GM21360 (cell line): Measurements from ENCODE around the gene EML1.

Experiments used
- ATAC-seq: cut with Tn5 transposase; IDR thresholded peaks from one replicate; pipeline ENCODE4 v1.9.1; 2021; ENCODE audit warnings: mild to moderate bottlenecking, moderate library complexity; ENCODE audit not compliant: unreplicated experiment

Gene EML1, protein sequence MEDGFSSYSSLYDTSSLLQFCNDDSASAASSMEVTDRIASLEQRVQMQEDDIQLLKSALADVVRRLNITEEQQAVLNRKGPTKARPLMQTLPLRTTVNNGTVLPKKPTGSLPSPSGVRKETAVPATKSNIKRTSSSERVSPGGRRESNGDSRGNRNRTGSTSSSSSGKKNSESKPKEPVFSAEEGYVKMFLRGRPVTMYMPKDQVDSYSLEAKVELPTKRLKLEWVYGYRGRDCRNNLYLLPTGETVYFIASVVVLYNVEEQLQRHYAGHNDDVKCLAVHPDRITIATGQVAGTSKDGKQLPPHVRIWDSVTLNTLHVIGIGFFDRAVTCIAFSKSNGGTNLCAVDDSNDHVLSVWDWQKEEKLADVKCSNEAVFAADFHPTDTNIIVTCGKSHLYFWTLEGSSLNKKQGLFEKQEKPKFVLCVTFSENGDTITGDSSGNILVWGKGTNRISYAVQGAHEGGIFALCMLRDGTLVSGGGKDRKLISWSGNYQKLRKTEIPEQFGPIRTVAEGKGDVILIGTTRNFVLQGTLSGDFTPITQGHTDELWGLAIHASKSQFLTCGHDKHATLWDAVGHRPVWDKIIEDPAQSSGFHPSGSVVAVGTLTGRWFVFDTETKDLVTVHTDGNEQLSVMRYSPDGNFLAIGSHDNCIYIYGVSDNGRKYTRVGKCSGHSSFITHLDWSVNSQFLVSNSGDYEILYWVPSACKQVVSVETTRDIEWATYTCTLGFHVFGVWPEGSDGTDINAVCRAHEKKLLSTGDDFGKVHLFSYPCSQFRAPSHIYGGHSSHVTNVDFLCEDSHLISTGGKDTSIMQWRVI

DNA sequence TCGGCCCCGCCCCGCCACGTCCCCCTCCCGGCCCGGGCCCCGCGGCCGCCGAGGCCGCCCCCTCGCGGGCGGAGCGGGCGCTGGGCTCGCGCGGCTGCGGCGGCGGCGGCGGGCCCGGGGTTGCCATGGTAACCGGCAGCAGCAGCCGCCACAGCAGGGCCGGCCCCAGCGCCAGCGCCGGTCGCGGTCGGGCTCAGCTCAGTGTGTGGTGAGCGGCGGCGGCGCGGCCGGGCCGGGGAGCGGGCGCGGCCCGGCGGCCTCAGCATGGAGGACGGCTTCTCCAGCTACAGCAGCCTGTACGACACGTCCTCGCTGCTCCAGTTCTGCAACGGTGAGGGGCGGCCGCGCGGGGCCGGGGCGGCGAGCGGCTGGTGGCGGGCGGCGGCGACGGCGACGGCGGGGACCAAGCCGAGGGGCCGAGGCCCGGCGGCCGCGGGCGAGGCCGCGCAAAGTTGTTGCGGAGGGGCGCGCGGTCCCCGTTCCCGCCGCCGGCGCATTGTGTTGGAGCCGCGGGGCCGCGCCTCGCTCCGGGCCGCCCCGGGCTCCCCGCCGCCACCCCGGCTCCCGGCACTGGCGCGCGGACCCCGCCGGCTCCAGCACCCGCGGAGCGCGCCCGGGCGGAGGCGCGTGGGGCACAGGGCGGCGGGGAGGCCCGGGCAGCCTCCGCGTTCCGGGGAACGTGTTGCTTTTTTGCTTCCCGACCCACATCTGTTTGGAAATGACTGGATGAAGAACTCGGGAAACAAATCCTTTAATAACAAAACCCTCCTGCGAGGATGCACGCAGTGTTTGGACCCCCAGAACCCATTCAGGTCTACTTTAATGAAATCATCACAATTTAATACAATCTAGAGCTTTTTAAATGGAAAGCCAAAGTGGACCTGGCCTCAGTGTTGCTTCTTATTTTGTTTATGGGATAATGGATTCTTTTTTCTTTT lies at the start of gene EML1:
Gene EML1 (plus strand): TSS at position 201 of the 938 bp plus-strand sequence. CDS start 64 bp downstream, at position 265.
- ATAC-seq = peak; percentile 93

DNA sequence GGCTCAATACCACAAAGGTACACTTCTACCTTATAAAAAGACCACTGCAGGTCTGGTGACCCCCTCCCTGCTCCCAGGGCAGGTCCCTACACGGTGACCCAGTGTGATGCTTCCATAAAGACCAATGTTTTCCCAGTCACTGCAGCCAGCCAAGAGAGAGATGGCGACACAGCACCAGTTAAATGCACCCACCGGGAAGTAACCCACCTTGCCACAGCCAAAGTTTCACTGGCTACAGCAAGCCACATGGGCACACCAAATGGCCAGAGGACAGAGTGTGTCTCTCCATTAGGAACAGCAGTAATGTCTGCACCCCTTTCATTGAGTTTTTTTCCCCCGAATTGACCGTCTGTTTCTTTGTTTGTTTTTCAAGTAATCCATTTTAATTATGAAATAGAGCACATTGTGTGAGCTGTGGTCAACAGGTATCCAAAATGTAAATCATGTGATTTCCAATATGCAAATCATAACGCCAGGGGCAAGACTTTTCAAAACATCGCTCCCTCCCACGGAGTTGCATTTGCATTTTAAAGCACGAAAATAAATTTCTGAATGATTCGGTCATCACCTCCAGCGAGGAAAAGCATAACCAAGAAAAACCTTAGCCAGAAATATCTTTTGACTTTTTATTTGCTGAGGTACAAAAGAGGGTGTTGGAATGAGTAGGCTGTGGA lies 48.9 kb upstream of the EML1 start:
- no peak for ATAC-seq

DNA sequence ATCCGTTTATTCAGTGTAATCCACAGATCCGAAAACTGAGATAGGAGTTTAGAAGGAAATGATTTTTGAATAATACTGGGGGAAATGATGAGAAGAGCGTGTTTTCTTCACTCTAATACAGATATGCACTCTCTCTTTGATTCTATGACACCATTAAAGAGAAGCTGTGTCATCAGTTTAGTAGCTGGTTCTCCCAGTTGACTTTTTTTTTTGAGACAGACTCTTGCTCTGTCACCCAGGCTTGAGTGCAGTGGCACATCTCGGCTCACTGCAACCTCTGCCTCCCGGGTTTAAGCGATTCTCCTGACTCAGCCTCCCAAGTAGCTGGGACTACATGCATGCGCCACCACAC lies 48.4 kb upstream of the EML1 start:
- no peak for ATAC-seq

DNA sequence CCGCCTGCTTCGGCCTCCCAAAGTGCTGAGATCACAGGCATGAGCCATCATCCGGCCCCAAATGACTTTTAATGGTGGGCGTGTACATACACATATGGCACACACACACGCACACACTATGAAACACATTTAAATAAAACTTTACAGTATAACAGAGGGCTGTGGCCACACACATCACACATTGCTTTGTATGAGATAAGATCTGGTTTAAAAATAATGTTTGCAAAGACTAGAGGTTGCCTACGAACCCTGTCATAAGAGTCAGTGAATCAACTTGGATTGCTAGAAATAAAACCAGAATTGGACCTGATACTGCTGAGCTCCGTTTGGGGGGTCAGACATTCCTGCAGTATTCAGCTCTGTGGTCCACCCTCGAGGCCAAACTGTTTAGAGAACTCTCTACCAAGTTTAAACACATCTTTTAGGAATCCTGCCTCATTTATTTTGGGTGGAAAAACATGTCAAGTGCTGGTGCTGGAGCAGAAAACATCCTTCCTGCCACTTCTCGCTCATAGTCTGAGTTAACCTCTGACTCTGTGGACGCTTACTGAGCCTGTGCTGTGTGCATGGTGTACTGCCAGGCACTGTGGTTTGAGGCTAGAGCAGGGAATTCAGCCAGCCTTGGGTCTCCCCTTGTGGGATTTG lies 47.8 kb upstream of the EML1 start:
- ATAC-seq = no peak

DNA sequence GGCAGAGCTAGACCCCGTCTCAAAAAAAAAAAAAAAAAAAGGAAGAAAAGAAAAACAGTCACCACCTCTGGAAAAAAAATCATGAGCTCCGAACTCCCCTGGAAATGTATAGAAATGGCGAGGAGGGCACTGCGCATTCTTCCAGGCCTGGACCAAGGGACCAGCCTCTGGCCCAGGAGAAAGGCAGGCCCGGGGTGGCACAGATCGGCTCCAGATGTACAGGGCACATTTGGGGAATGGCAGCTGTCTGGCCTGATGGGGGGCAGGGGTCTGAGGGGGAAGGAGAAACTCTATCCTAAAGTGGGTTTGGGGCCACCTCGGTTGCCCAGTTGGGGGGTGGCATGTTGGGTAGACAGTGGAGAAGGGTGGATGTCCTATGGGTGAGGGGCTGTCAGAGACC lies 46.0 kb upstream of the EML1 start:
- no peak for ATAC-seq

DNA sequence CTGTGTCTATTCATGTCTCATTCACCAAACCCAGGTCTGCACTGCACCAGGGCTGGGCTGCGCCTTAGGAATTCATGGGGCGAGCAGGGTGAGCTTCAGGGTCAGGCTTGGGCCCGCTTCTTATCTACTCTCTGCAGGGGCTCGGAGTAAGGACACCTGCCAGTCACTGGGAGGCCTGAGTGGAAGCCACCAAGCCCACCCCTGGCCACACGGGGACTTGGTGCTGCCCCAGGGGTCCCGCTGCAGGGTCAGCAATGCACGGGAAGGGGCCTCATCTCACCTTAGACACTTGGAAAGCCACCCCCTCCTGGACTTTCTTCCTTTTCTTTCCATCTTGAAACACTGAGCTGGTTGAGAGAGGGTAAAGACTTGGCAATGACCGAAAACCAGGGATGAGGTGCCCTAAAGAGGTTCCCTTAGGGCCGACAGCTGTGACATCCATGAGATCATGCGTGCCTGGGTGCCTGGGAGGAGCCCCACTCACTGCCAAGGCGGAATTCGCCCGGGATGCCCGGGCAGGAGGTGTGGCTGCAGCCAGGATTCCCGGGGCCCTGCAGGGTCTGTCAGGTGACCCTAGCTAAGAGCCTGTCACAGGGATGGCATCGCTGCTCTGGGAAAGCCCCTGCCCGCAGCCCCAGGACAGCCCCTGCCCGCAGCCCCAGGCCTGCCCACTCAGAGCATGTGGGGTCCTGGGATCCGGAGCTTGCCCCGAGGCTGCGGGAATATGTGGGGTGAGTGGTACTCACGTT lies 45.5 kb upstream of the EML1 start:
- ATAC-seq = no peak

DNA sequence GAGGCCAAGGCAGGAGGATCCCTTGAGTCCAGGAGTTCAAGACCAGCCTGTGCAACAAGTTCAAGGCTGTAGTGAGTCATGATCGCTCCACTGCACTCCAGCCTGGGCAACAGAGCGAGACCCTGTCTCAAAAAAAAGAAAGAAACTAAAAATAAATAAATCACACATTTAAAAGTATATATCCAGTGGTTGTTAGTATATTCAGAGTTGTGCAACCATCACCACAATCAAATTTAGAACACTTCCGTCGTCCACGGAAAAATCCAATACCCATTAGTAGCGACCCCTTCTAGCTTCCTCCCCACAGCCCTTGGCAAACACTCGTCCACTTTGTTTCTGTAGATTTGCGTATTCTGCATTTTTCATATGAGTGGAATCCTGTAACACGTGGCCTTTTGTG lies 44.7 kb upstream of the EML1 start:
- no peak for ATAC-seq

DNA sequence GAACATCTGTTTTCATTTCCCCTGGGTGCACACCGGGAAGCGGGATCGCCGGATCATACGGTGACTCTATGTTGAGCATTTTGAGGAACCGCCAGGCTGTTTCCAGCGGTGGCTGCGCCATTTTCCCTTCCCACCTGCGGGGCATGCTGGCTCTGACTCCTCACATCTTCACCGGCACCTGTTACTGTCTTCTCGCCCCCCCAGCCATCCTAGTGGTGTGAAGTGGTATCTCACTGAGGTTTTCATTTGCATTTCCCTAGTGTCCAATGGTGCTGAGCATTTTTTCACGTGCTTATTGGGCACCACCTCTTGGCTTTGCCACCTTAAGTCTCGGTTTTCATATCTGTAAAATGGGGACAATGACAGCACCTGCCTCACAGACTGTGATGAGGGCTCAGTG lies 44.1 kb upstream of the EML1 start:
- ATAC-seq = no peak

DNA sequence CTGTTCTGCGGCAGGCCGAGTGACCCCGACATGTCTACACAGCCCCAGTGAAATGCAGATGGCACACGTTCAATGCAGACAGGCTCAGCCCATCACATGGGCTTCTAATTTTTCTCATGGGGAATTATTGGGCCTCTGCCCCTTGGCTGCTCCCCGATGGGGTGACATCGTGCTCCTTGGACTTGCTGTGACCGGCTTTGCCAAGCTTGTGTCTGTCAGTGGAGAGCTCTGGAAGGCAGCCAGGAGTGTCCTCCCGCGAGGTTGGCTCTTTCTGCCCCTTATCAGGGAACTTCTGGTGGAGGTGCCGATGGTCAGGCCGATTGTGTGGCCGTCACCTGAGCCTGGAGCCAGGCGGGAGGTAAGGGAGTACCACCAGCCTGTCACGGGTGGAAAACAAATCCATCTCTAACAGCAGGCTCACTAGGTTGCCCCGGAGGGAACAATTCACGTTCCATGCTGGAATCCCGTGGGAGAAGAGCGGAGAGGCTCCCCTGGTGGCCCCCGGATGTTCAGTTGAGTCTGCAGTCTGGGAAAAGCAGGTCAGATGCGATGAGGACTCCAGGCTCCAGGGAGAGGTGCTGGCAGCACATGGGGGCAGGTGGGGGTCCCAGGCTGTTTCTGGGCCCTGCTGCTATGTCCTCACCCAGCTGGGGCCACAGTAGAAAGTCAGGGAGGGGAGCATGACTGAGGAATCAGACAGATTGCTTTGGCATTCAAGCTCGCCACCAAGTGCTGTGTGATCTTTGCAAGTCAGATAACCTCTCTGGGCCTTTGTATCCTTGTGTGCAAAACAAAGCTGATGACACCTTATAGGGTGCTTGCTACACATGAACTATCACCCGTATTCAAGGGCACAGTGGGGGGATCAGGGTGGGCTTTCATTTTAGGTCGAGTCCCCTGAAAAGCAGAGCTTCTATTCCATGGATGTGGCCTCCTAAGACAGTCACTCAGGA lies 43.2 kb upstream of the EML1 start:
- ATAC-seq = no peak

DNA sequence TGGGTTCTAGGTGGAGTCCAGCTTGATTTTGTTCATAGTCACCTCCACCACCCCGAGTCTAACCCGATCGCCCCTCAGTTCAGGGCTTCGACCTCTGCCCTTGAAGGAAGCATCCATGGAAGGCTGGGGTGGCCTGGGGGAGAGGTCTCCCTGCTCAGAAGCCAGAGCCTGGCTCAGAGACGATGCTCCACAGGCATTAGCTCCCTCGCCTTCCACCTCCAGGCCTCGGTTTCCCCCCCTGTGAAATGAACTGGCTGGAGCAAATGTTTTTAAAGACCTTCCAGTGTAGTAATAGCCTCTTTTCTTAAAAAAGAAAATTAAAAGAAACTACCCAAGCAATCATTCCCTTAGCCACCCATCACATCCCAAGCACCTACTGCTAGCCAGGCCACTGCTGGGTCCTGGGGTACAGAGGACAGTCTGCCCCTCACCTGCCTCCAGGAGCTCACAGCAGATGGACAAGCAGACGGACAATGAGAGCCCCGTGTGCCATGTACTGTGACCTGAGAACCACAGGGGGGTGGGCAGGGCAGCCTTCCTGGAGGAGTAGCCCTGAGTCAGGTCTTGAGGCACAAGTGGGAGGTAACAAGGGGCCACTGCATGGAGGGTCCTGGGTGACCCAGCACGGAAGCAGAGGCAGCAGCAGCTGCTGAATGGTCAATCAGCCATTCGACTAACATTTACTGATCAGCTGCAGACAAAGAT lies 42.3 kb upstream of the EML1 start:
- no peak for ATAC-seq

DNA sequence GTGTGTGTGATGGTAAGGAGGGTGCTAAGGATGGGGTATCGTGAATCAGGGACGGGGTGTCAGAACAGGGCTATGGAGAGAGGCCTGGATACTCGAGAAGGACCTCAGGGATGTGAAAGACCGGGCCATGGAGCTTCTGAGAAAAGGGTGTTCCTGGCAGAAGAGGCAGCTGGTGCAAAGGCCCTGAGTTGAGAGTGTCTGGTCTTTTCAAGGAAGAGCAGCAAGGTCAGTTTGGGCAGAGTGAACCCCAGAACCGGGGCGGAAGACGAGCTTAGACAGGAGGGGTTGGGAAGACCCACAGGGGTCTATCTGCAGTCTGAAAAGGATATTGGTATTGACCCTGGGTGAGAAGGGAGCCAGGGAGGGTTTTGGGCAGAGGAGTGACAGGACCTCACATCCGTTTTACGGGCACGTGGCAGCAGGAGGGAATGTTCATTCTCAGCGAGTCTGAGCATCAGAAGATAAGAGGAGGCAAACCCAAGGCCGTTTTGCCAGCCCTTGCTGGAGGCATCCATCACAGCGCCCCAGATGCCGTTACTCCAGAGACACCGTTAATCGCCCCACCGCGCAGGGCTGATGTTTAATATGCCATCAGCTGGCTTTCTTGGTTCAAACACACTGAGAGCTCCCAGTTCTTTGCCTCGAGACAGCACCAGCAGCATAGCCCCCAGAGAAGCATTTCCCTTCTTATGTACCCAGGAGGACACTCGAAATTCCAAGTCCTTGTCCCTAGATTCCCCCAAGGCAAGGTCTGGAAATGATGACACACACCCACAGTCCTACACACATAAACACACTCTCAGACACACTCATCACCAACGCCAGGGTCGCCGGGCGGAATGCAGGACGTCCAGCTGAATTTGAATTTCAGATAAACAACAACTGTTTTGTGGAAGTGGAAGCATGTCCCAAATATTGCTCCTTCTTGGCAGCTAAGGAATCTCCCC lies 41.4 kb upstream of the EML1 start:
- no peak for ATAC-seq

DNA sequence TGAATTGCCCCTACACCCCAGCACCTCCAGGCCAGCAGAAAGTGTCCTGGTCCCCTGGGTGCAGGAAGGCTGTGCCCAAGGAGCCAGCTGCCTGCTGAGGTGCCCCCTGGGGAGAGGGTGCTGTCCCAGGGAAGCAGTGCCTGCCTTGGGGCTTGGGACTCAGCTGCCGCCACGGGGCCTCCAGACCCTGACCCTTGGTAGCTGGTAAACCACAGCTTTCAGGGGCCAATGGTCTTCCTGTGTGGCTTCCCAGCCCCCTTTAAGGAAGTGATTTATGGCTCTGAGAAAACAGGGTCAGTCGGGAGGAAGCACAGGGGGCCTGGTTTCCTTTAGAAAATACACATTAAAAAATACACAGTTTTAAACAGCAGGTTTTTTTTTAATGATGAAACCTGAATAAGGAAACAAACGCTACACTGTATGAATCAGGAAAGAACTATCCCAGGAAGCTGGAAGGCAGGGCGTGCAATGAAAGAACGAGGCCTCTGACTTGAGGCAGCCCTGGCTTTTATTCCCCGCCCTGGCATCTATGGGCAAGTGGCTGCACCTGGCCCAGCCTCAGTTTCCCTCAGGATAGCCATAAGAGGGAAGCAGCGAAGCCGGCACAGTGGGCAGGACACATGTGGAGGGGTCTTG lies 40.6 kb upstream of the EML1 start:
- ATAC-seq = no peak

DNA sequence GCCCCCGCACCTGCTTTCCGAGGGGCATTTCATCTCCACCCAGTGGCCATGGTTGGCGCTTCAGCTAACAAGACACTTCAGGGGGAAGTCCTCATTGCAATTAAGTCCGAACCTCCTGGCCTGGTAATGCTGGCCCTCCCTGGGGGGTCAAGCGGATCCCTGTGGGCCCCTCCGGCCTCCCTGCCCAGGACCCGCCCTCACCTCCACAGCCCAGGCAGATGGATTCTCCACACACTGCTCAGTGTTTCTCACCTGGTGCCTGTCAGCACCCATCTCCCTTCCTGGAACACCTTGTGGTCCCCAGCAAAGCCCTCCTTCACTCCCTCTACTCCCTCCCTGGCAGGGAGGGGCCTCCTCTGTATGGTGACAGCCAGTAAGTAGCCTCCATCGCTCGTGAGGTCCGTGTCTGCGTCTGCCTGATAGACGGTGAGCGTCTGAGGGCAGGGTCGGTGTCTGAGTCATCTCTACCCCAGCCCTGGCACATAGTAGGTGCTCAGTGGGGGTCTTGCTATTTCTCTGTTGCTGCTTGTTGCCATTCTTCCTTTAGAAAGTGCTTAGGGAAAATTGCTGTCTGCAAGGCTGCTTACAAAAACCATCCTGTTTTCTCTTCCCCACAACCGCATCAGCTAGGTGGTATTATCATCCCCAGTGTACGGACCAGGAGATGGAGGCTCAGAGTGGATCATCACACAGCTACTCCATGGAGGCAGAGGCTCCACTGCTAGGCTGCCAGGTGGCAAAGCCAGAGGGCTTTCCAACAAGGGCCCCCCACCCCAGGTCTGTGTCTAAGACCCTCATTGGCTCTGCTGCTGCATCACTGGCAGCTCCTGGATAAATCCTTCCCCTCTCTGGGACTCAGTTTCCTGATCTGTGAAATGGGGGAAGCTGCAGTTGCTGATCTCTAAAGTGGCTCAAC lies 39.7 kb upstream of the EML1 start:
- no peak for ATAC-seq

DNA sequence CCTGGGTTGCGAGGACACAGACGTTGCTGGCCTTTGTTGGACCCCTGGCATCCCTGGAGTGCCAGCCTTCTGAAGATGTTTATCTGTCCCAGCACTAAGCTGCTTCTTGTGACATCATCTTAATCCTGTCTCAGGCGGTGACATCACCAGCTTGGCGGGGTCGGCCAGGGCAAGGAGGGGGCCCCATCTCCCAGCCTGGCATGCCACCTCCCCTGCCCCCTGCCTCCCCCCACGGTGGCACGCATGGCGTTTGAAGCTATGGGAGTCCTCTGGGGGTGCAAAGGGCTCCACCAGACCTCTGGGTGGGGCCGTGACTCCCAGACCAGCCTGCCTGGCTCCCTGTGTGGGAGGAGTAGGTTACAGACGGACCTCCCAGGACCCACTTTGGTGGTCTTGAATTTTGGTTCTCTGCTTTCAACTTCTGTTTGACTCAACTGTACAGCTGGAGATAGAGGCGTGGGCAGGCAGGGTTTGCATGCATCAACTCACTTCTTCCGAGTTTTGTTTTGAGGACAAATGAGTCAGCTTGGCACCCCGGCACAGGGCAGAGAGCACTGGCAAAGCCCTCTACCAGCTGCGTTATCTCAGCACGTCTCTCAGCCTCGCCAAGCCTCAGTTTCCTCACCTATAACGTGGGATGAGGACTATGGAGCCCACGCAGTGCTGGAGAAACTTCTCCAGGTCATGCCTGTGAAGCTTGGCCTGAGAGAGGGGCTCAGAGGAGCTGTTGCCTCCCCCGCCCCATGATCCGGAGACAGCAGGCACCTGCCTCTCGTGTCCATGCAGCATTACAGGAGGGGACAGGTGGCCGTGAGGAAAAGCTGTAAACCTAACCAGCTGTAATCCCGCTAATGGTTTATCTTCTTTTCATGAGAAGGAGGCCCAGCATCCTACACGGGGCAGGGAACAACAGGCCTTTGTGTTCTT lies 38.8 kb upstream of the EML1 start:
- no peak for ATAC-seq
